GM15510 (cell line): ENCODE results near the gene UBE2L3.
A peak's percentile ranks its signal among the peaks of the same experiment; 100 is the strongest.

Experiments
- POLR2A ChIP-seq: IDR thresholded peaks from 3 replicates; pipeline ENCODE4 v1.6.1; 2011; ENCODE audit warnings: borderline replicate concordance; ENCODE audit not compliant: insufficient read length; ENCODE audit errors: extremely low read depth

UBE2L3 gene

DNA sequence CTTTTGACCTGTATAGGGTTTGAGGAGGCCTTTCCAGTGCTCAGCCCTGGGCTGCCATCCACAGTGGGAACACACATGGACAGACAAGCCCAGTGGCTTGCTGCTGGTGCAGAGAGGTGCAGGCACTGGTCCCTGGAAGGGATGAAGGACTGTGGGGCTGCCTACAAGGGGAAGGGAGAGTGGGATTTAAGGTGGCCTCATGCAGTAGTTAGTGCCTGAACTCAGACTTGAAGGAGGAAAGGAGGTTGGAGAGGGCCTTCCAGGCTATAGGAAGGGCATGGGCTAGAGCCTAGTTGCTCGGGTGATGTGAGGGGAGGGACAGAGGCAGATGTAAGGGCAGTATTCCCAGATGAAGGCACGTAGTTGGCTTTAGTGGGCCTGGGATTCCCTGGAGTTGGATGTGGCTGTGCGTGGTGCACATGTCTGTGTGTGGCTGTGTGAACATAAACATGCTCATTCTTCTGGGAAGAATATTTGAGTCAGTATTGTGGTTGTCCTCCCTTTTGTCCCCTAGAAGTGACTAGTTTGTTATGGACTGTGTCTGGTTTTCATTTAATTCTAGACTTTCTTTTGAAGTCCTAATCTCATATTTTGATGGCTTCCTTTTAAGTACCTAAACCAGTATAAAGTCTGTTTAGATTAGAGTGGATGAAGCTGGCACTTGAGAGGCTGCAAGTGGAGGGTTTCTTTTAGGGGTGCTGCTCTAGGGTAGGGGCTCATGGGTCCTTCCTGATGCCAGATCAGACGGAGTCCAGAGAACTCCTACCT, 43.9 kb downstream of the UBE2L3 start:
- no peak for TF ChIP-seq POLR2A

DNA sequence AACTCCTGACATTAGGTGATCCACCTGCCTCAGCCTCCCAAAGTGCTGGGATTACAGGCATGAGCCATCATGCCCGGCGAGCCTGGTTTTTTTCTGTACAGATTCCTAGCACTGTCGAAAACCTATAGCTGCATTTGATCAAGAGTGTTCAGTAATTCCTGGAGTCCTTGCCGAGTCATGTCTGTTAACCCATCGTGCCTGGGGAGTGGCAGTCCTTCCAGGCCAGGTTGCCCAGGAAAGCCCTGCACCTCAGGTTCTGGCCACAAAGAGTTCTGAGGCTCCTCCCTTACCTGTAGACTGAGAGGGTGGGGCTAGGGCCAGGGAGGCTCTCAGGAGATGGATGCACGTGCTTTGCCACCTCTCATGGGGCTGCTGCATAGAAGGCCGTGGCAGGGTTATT, 45.3 kb downstream of the UBE2L3 start:
- TF ChIP-seq POLR2A, result no peak

DNA sequence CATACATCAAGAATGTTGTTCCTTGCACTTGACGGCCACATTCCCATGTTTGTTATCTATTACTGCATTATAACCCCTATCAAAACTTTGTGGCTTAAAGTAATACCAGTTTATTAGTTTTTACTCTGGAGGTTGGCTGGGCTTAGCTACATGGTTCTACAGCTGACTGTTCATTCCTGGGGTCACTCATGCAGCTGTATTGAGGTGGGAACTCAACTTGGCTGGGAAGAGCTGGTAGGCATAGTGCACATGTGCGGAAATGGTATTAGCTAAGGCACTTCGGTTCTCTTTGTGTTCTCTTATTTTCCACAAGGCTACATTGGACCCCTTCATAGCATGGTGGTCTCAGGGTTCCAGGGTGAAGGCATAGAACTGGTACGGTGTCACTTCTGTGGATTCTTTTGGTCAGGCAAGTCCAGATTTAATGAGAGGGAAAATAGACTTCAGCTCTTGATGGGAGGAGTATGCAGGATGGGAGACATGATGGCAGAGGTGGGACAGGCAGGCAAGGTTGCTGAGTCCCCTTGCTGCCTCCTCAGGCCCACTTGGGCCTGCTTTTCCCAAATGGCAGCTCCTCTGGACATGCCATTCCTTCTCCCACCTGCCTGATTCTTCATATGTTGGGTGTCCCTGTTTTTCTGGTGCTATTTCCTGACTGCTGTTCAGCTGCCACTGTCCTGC, 46.2 kb downstream of the UBE2L3 start:
- TF ChIP-seq POLR2A, result no peak

DNA sequence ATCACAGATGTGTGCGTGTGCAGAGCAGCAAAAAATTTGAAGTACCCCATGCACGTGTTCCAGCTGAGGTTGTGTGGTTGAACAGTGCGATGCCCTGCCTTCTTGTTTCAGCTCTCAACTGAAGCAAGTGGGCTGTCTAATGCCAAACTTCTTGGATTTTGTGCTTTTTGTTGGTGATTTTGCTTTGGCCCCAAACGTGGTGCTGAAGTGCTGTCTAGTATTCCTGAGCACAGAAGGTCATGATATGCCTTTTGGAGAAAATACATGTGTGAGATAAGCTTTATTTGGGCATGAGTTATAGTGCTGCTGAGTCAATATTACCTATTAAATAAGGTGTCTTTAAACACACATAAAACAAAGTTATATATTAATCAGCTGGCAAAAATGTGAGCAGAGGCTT, 48.2 kb downstream of the UBE2L3 start:
- no peak for TF ChIP-seq POLR2A

DNA sequence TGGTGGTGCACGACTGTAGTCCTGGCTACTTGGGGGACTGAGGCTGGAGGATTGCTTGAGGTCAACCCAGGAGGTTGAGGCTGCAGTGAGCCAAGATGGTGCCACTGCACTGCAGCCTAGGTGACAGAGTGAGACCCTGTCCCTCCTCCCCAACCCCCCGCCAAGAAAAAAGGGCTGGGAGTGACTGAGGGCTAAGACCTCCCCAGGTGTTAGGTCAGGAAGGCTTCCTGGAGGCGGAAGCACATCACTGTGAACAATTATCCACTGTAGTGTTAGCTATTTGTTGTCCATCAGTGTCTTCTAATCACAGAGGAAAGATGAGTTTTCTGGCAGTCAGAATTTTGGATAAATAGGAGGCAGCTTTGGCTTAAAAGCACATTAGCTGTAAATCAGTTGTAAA, 53.5 kb downstream of the UBE2L3 start:
- TF ChIP-seq POLR2A, result no peak

DNA sequence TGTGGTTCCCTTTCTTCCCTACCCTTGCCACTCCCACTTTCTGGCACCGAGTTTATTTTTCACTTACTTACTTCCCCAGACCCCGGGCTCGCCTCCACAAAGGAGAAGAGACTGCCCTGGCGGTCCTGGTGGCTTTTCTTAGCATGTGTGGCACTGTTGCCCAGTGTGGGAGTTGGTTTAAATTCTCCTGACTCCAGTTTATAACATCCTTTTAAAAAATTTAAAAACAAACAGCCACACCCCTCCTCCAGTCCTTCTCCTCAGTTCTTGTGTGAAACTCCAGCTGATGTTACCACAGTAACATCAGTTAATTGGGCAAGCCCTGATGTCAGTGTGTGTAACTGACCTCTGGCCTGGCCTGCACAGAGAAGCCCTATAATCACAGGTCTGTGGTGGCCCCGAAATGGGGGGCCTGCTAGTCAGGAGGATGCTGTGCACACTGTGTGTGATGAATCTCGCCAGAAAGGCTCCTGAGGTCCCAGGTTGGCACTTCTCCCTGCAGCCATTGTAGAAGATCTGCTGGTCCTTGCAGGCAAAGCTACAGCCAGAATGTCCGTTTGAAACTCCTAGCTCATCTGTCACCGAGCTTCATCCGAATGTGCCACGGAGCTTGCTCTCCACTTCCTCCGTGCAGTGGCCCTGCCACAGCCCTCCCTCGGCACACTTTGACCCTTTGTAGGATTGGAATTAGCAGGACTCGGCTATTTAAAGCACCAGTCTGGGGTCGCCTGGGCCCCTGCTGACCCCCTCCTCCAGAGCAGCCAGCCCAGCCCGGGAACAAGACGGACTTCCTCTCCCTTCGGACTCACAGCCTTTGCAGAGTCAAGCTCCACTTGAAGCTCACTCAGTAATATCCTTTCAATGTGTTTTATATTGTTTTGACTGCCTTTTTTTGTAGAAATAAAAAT, 54.8 kb downstream of the UBE2L3 start:
- no peak for TF ChIP-seq POLR2A

DNA sequence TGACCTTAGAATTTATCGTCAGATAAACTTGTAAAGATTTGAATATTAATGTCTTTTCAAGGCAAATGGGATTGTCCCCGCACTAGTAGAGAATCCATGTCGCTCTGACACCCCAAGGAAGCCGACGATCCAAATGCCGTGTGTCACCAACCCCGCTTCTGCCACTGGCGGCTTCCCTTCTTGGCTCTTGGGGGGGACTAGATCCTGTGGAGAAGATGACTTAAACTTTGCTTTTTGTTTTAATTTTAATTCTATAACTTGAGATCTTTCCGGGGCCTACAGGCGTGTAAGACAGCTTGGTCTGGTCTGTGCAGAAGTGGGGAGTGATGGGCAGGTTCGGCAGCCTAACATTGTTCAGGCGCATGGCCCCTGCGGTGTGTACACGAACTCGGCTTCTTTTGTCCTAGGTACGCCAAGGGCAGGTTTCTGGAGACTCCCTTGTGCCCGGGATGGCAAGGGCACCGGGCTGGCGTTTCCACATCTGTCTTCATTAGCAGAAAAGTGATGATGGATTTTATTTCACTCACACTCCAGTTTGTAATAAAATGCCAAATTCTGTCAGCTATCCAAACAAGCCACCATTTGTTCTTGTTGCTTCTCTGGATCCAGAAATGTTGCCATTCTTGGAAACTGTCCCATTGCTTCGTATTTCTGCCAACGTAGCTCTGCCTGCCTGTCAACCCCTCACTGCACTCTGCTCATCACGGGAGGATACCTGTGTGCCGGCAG, 55.6 kb downstream of the UBE2L3 start:
- no peak for TF ChIP-seq POLR2A

DNA sequence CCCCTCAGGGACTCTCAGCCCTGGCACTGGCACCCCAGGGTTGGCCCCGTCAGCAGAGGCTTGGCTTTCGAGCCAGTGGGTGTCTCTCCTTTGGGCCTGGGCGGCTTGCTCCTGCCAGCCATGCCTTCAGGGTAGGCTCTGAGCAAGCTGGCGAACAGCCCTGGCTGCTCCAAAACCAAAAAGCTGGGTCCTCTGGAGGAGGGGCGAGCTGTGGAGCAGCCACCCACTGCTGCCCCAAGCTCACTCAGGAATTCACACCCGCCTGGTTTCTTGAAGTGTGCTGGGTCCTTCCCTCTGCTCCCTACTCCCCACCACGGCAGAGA, 56.1 kb downstream of the UBE2L3 start:
- no peak for TF ChIP-seq POLR2A

DNA sequence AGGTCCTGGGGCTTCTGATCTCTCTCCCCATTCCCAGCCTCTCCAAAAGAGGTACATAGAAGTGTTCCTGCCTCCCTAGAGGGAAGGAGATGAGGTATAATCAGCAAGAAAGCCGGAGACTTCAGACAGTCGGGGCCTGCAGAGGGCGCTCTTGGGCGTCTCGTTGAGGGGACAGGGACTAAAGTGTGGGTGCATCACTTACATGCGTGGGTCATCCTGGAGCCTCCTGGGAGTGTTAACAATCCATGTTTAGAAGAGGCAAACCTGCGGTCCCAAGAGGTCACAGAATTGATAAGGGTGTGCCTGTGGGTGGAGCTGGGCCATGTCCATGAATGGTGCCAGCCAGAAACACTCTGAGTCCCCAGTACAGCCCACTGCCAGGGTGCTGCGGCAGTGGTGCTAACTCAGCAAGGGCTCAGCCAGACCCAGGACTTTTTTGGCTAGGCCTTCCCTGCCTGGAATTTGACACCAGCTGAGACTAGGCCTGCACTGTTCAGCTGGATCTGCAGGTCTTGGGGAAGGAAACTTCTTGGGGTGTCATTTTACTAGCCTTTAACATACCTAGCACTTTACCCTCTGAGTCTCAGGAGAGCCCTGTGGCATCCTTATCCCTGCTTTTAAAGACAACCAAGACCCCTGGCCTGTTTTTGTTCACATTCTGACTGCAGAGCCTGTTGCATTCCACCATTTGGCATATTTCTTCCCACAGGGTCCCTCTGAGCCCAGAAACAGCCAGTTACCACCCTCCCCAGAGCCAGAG, 56.8 kb downstream of the UBE2L3 start:
- no peak for TF ChIP-seq POLR2A

DNA sequence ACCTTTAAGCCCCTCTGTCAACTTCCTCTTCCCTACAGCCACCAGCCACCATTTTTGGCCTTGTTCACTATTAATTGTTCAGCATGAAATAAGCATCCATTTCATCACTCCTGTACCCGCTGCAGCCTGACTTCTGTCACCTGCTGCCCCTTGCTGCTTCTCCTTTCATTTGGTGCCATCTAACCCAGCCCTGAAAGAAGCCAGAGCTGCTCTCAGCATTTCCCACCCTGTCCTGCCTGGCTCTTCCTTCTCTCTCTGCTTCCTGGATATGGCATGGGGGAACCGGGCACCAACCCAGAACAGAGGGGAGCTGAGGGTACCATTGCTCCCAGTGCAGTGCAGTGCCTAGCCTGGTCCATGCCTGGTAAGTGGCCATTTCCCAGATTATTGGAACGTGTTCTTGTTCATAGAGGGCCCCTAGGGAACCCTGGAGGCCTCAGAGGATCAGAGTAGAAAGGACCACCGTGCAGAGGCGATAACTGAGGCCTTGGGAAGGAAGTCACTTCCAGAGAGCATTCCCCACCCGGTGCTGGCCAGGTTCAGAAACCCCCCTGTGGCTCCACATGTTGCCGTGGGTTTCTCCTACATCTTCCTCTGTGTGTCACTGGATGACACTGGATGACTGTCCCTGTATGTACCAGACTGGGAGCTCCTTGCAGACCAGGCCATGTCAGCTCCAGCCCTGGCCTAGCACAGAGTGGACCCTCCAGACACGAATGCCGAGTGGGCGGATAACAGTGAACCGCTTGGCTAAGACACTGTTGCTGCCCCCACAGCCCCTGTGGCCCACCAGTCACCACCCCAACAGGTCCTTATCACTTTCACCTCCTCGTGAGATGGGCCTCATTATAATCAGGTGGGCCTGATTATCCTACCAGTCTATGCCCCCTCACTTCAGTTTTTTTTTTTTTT, 57.6 kb downstream of the UBE2L3 start:
- peak; percentile 13 for TF ChIP-seq POLR2A

DNA sequence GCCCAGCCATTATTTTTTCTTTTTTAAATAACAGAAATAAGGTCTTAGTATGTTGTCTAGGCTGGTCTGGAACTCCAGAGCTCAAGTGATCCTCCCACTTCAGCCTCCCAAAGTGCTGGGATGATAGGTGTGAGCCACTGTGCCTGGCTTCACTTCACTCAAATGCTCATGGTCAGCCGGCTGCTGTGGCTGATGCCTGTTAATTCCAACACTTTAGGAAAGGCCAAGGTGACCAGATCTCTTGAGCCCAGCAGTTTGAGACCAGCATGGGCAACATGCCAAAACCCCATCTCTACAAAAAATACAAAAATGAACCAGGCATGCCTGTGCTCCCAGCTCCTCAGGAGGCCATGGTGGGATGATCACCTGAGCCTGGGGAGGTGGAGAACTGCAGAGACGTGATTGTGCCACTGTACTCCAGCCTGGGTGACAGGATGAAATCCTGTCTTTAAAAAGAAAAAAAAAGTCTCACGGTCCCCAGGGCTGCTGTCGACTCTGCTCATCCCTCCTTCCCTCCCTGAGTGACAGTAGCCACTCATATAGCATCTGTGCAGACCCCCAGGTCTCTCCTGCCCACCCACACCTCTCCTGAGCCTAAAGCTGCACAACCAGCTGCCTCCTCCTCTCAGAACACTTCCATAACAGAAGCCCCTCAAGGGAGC, 58.7 kb downstream of the UBE2L3 start:
- no peak for TF ChIP-seq POLR2A

DNA sequence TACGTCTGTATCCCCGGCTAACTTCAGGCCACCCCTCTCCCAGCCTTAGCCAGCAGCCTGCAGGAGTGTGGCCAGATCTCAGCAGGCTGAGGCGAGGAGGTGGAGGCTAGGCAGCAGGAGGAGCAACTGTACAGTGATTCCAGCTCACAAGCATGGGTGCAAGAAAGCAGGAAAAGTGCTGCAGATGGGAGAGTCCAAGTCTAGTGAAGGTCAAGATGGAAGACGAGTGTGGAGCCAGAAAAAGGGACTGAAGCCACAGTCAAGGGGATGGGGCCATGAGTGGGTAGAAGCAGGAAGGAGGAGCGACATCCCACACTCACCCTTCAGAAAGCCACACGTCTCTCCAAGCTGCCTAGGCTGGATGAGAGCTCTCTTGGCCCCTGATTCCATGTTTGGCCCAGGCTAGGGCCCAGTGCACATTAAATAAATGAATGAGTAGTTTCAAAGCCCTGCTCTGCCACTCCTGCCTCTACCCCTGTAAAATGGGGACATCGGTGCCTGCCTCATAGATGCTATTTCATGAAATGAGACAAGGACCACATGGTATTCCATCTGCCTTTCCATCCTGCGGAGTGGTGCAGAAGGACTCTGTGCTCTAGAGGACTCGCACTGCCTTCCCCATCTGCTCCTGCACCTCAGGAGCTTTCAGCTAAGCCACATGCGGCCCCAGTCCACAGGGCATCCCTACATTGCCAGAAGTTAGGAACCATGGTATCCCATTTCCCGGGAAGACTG, 59.4 kb downstream of the UBE2L3 start:
- TF ChIP-seq POLR2A, result no peak
